ENCODE data around the gene HOOK2.

- TF ChIP-seq ZNF331 (CRISPR knock-in tag; IDR thresholded peaks at IDR 0.05; ENCODE audit: low read depth) (no peak), POLR2AphosphoS5 (IDR thresholded peaks at IDR 0.05; ENCODE audit: low read depth) (no peak), REST (IDR thresholded peaks at IDR 0.05; ENCODE audit: unreplicated experiment) (no peak), EZH2phosphoT487 (IDR thresholded peaks at IDR 0.05; ENCODE audit: unreplicated experiment) (no peak), ZNF462 (CRISPR knock-in tag; IDR thresholded peaks at IDR 0.05) (no peak), CREB1 (CRISPR knock-in tag; IDR thresholded peaks at IDR 0.05; ENCODE audit: low read depth) (no peak), JUNB (IDR thresholded peaks at IDR 0.05; ENCODE audit: unreplicated experiment) (no peak), EZH2 (IDR thresholded peaks at IDR 0.05; ENCODE audit: low read depth, unreplicated experiment) (no peak), NANOG (IDR thresholded peaks at IDR 0.05; ENCODE audit: borderline replicate concordance) (no peak)
- TF ChIP-seq, protein P1, sequence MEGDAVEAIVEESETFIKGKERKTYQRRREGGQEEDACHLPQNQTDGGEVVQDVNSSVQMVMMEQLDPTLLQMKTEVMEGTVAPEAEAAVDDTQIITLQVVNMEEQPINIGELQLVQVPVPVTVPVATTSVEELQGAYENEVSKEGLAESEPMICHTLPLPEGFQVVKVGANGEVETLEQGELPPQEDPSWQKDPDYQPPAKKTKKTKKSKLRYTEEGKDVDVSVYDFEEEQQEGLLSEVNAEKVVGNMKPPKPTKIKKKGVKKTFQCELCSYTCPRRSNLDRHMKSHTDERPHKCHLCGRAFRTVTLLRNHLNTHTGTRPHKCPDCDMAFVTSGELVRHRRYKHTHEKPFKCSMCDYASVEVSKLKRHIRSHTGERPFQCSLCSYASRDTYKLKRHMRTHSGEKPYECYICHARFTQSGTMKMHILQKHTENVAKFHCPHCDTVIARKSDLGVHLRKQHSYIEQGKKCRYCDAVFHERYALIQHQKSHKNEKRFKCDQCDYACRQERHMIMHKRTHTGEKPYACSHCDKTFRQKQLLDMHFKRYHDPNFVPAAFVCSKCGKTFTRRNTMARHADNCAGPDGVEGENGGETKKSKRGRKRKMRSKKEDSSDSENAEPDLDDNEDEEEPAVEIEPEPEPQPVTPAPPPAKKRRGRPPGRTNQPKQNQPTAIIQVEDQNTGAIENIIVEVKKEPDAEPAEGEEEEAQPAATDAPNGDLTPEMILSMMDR (conservative IDR thresholded peaks at IDR 0.05; ENCODE audit: low read depth in 2 of 2): no peak
Measured at GRCh38 chr19:12786952-12787351, 11.6 kb upstream of the HOOK2 start.
